GM06990 (cell line): ENCODE data around the gene BCL7B.
A peak's percentile ranks its signal among the peaks of the same experiment; 100 is the strongest.

ENCODE experiments used
- DNase-seq: peaks from one replicate; pipeline ENCODE4 v3.0.0-alpha.2; 2011; ENCODE audit not compliant: insufficient read length; ENCODE audit errors: extremely low read depth
- H3K27me3 ChIP-seq: replicated peaks from 2 replicates; pipeline ENCODE4 v1.6.0; 2011; ENCODE audit warnings: low read length; ENCODE audit not compliant: control insufficient read depth, insufficient read depth
- H3K36me3 ChIP-seq: 2 replicates; pipeline ENCODE4 v1.5.1; 2011; ENCODE audit warnings: low read length; ENCODE audit not compliant: control insufficient read depth, insufficient read depth
- H3K4me3 ChIP-seq: replicated peaks from 2 replicates; pipeline ENCODE4 v1.5.1; 2011; ENCODE audit warnings: low read depth, mild to moderate bottlenecking, control low read depth, low read length
- CTCF ChIP-seq: IDR thresholded peaks from 2 replicates; pipeline ENCODE4 v1.5.1; 2011; ENCODE audit warnings: low read length, control low read depth, mild to moderate bottlenecking, inconsistent platforms; ENCODE audit not compliant: insufficient read depth, poor library complexity, severe bottlenecking

The BCL7B gene

GRCh38 chr7:73599151-73599882 lies 41.8 kb upstream of the BCL7B start:
- no peak for DNase-seq
- Histone ChIP-seq H3K4me3 (no peak overlapping the region), H3K27me3 (no peaks in the 10 kb centered on the region), H3K36me3 (no peaks in the 10 kb centered on the region)
- no peak for TF ChIP-seq CTCF

- no peak for TF ChIP-seq CTCF
- no peak for DNase-seq
- H3K36me3 ChIP-seq = no peaks in the 10 kb centered on the region
- no peak overlapping the region for H3K4me3 ChIP-seq
- no peaks in the 10 kb centered on the region for H3K27me3 ChIP-seq
Observed at GRCh38 chr7:73597978-73598782, 40.7 kb upstream of the BCL7B start.

- Histone ChIP-seq H3K36me3 (no peaks in the 10 kb centered on the region), H3K27me3 (no peaks in the 10 kb centered on the region), H3K4me3 (no peak overlapping the region)
- no peak for TF ChIP-seq CTCF
- DNase-seq = no peak
Observed at GRCh38 chr7:73596191-73597065, 38.9 kb upstream of the BCL7B start.

DNA sequence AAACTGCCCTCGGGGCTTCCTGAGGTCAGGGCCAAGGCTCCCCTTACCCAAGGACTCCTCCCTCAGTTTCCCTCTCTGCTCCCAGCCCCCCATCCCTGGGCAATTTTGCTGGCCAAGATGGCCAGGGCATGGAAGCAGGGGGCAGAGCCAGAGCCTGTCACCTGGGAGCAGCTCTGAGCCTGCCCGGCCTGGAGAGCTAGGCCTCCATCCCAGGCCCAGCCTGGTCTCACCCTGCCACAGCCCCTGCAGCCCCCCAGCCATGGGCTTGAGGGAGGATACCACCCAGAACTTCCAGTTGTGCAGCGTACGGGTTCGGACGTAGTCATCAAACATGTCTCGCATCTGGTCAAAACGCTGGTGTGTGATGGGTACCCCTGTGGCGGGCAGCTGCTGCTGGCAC lies 37.9 kb upstream of the BCL7B start:
- Histone ChIP-seq H3K36me3 (no peaks in the 10 kb centered on the region), H3K27me3 (no peaks in the 10 kb centered on the region), H3K4me3 (no peak overlapping the region)
- no peak for DNase-seq
- no peak for TF ChIP-seq CTCF

DNA sequence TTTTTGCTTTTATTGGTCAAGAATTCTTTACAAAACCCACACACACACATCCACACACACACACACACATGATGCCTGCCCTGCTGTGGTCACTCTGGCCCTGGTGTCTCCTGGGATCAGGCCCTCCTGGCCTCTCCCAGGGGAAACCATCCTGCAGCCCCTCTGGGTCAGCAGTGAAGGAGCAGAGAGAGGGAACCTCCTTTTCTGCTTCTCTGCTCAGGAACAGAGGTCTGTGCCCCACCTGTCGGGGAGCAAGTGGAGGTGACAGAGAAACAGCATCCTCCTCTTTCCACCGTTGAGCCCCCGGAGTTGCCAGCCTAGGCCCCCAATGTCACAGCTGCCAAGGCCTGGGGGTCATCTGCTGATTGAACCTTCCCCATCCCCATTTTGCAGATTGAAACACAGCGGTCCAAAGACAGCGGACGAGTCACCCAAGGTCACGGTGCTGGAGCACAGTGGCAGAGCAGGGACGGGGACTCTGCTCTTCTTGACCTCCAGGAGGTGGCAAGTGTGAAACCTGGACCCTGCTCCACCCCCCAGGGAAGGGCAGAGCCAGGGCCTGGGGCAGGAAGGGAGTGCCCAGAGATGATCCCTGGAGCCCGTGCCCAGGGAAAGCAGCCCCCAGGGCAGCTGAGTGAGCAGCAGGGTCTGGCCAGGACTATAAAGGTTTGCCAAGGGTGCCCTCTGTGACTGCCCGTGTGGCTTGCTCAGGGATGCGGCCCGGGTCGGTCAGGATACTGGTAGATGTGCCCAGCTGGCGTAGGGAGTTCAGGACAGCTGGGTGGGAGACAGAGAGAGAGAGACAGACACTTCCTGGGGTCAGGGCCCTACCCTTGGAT lies 35.9 kb upstream of the BCL7B start:
- no peaks in the 10 kb centered on the region for H3K36me3 ChIP-seq
- peak; percentile 2 for TF ChIP-seq CTCF
- DNase-seq = no peak
- no peak overlapping the region for H3K4me3 ChIP-seq
- H3K27me3 ChIP-seq = no peaks in the 10 kb centered on the region
